GM19395 (cell line): ENCODE measurements around the gene DMRTC2.
"Not testable (repeated sequence)": the region's sequence is repeated elsewhere in the genome, so short reads cannot be mapped to it uniquely, and the experiment has no call there.

Experiments used
- ATAC-seq: cut with Tn5 transposase; IDR thresholded peaks from one replicate; pipeline ENCODE4 v1.9.1; 2021; ENCODE audit warnings: mild to moderate bottlenecking, moderate library complexity; ENCODE audit not compliant: unreplicated experiment

DMRTC2 gene

GRCh38 chr19:41869374-41869955 lies 24.6 kb downstream of the DMRTC2 start:
- no peak for ATAC-seq

DNA sequence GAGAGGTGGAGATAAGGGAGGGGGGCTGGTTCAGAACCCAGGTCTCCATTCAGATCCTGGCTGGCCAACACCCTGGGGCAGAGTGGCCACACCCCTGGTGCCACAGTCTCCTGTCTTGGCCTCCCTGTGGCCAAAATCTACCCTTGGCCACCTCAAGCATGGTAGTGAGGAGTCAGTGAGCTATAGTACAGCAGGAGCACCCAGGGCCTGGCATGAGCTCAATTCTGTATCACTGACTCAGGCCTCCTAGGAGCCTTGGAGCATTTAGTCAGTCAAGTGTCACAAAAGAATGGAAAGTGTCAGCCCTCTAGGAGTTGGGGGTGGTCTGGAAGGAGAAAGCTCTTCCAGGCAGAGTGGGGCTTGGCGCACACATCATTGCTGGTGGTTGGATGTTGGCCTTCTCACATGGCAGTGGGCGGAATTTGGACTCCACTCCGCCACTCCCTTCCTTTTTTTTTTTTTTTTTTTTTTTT lies 25.6 kb downstream of the DMRTC2 start:
- no peak for ATAC-seq

DNA sequence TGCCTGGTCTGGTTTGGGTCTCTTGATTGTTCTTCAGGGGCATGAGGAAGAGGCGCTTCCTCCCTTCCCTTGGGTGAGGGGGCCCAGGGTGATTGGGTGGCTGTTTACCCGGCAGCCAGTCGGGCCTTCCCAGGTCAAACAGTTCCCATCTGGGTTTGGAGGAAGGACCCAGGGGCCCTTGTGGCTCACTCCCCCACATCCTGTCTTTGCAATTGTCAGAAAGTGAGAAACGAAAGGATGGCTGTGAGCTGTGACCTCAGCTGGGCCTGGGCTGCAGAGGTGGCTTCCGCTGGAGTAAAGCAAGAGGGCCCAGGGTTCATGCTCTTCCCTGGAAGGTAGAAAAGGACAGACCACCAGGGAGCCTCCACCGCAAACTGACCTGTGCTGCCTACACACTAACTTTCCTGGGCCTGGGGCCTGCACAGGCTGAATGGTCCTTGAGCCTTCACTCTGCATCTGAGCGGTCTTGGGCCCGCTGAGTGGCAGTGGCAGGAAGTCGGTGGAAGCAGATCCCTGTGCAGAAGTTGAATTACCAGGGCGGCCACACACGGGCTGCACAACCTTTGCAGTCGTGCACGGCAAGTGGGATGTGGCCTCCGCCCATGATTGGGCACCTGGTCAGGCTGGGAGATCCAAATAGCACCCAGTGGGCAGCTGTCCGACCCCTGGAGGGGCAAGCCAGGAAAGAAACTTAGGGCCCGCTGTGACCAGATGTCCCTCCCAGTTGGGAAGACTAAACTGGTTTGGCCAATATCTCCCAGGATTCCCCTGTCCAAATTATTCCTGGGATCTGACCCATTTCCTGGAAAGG lies 26.9 kb downstream of the DMRTC2 start:
- peak; percentile 54 for ATAC-seq

- no peak for ATAC-seq
Measured at GRCh38 chr19:41872384-41872774, 27.5 kb downstream of the DMRTC2 start.

- no peak for ATAC-seq
Measured at GRCh38 chr19:41872775-41873647, 28.2 kb downstream of the DMRTC2 start.

GRCh38 chr19:41875973-41876372 lies 31.1 kb downstream of the DMRTC2 start:
- not testable (repeated sequence) for ATAC-seq

GRCh38 chr19:41876847-41877832 lies 32.3 kb downstream of the DMRTC2 start, which contains the start of gene CD79A:
Gene CD79A, plus strand, starts transcription at chr19:41877279. Its CDS starts 26 bp downstream, at chr19:41877305.
- ATAC-seq: peak; percentile 52

GRCh38 chr19:41877916-41878905 lies 33.4 kb downstream of the DMRTC2 start:
- no peak for ATAC-seq

DNA sequence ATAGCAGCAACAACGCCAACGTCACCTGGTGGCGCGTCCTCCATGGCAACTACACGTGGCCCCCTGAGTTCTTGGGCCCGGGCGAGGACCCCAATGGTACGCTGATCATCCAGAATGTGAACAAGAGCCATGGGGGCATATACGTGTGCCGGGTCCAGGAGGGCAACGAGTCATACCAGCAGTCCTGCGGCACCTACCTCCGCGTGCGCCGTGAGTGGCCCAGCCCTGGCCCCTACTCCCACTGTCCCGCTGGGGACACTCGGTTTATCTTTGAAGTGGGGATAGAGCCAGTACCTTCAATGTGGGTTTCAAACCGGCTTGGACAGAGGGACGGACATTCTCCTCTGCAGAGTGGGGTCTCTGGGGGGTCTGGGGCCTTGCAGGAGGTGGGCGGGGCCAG lies 34.2 kb downstream of the DMRTC2 start:
- ATAC-seq: no peak

GRCh38 chr19:41879670-41880328 lies 35.0 kb downstream of the DMRTC2 start:
- no peak for ATAC-seq

DNA sequence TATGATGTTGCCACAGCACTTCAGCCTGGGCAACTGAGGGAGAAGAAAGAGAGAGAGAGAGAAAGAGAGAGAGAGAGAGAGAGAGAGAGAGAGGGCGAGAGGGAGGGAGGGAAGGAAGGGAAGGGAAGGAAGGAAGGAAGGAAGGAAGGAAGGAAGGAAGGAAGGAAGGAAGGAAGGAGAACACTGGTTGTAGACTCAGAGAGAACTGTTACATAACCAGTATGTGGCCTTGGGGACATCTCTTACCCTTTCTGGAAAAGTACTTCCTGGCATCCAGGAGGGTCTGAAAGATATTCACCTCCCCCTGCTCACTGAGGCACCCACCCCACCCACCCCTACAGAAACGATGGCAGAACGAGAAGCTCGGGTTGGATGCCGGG lies 35.5 kb downstream of the DMRTC2 start:
- no peak for ATAC-seq

- ATAC-seq: no peak
Measured at GRCh38 chr19:41882568-41883462, 38.0 kb downstream of the DMRTC2 start, which contains the start of gene ARHGEF1. Gene ARHGEF1, plus strand, starts transcription at chr19:41883184. Its CDS starts 4,899 bp downstream, at chr19:41888083.

DNA sequence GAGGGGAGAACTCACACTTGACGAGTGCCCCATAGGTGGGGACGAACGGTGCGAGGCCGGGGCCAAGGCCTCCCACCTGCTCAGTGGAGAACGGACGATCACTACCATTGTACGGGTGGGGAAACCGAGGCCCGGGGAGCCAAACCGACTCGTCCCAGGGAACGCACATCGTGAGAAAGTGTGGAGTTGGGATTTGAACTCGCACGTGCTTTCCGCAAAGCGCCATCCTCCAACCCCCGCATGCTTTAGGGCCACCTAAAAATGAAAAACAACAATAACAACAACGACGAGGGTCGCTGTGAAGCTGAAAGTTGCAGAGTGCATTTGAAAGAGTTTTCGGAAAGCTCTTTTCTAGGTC lies 38.6 kb downstream of the DMRTC2 start:
- no peak for ATAC-seq

DNA sequence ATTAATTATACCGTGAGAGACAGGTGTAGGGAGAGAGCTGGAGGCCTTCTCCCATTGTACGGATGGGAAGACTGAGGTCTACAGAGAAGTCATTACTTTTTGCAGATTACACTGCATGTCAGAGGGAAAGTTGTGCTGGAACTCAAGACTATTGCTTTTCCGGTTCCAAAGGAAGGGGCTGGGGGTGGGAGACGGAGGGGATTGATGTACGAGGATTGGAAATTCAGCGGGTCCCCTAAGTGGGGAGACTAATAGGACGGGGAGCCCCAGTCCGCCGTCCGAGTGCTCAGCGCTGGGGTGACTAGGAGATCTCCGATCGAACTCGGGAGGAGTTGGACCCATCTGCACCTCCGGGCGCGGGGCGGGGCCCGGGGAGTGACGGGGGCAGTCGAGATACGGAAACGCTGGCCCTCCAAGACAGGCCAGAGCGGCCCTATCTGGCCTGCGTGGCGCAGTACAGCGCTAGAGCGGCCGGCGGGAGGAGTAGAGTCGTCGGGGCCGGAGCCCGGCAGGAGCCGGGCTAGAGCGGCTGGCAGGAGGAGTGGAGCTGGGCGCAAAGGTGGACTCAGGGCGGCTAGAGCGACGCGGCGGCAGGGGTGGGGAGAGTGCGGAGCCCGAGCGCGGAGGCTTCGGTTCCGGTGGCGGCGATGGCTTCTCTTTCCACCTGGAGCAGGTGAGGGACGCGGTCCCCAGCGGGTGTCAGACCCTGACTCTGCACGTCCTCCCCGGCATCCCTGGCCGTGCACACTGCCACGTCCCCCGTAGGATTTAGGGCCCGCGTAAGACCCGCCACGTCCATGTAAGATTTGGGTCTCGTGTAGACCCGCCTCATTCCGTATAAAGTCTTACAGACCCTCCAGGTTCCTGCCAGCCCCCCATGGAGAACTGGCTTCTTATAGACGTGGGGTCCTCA lies 39.2 kb downstream of the DMRTC2 start:
- peak; percentile 72 for ATAC-seq

- ATAC-seq: no peak
Measured at GRCh38 chr19:41886761-41887710, 42.2 kb downstream of the DMRTC2 start.
